ENCODE results near the gene TMEM17. TPM values are rescaled to one million over a fixed set of nuclear protein-coding genes. Genes with fewer than 3 reads are reported as not detected.

Gene TMEM17
- polyA plus RNA-seq, 1 of the 3 experiments (the other 2 are of a cell fraction) = 5.5 TPM

DNA sequence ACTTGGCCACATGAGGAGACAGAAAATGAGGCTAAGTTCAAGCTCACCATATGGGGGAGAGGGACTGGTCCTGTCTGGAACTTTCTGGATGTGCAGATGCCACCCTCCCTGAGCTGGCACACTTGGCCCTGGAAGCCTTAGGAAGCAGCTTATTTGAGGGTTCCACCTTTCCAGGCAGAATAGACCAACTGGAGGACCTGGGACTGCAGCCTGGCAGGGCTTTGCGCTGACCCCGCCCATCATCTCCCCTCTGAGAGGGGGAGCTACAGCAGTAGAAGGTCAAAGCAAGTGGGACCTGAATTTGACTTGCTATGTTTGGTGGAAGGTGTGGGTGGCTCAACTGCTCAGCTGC is 39.5 kb downstream of the TMEM17 start:
- no peaks in the 10 kb centered on the region for H3F3A ChIP-seq (replicated peaks; ENCODE audit: insufficient read depth)
- no peaks in the 10 kb centered on the region for H3K79me2 ChIP-seq (ENCODE audit: insufficient read depth)
- 96% methylated on average over 2 of the region's 2 CpGs for WGBS (ENCODE audit: low lambda C conversion rate)
- no peak for DNase-seq
- H4K20me1 ChIP-seq (ENCODE audit: insufficient read depth) = no peaks in the 10 kb centered on the region
- no peaks in the 10 kb centered on the region for H3K9me3 ChIP-seq
- no peaks in the 10 kb centered on the region; a peak in 1 of 4 replicates for H3K4me1 ChIP-seq (ENCODE audit: control insufficient read depth in 1 of 2, insufficient read depth in 2 of 2, low read depth in 1 of 2, low read length in 1 of 2)
- no peak for TF ChIP-seq FOXJ3 (CRISPR knock-in tag; IDR thresholded peaks at IDR 0.05)
- no peak for TF ChIP-seq ELF1 (IDR thresholded peaks at IDR 0.05)
- no peak for TF ChIP-seq SMC3 (IDR thresholded peaks at IDR 0.05; ENCODE audit: low read depth, low read length)
- TF ChIP-seq, protein P1, sequence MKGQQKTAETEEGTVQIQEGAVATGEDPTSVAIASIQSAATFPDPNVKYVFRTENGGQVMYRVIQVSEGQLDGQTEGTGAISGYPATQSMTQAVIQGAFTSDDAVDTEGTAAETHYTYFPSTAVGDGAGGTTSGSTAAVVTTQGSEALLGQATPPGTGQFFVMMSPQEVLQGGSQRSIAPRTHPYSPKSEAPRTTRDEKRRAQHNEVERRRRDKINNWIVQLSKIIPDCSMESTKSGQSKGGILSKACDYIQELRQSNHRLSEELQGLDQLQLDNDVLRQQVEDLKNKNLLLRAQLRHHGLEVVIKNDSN (IDR thresholded peaks at IDR 0.05; ENCODE audit: borderline replicate concordance, low read depth) = no peak
- TF ChIP-seq RAD21 (IDR thresholded peaks at IDR 0.05; ENCODE audit: low read length) = no peak
- TF ChIP-seq YY1 (IDR thresholded peaks at IDR 0.05; ENCODE audit: low read depth) = no peak
- no peak for TF ChIP-seq FOSL2 (IDR thresholded peaks at IDR 0.05; ENCODE audit: borderline replicate concordance, low read depth)
- no peak for TF ChIP-seq IRF3 (IDR thresholded peaks at IDR 0.05; ENCODE audit: low read depth, low read length)
- TF ChIP-seq CTCF (IDR thresholded peaks at IDR 0.05) = no peak
- TF ChIP-seq RFX5 (IDR thresholded peaks at IDR 0.05; ENCODE audit: low read length) = no peak
- no peak overlapping the region for H2AFZ ChIP-seq (ENCODE audit: low read depth)
- ChIA-PET CTCF (interaction anchor here (0.5 to 2.6 kb wide), 5 partner anchors 10 to 869 kb away, joined by 3 to 20 read pairs (median 4); no protein-coding TSS in a partner anchor), POLR2A (no interaction called here)
- no peak overlapping the region for H3K9ac ChIP-seq
- H3K4me3 ChIP-seq (ENCODE audit: low read depth in 2 of 2, low read length in 1 of 2) = no peak overlapping the region
- H3K27me3 ChIP-seq (ENCODE audit: insufficient read depth) = no peaks in the 10 kb centered on the region
- no peak overlapping the region for H3K27ac ChIP-seq (ENCODE audit: low read depth in 2 of 2, low read length in 1 of 2)
- no peaks in the 10 kb centered on the region for H3K36me3 ChIP-seq (replicated peaks in 1 of 2; ENCODE audit: control insufficient read depth in 1 of 2, insufficient read depth in 2 of 2, low read length in 1 of 2)
- no peaks in the 10 kb centered on the region for H3K9me2 ChIP-seq
- H3K4me2 ChIP-seq = no peak overlapping the region

GRCh38 chr2:62465741-62466502 is 40.1 kb downstream of the TMEM17 start:
- H3K36me3 ChIP-seq (replicated peaks in 1 of 2; ENCODE audit: control insufficient read depth in 1 of 2, insufficient read depth in 2 of 2, low read length in 1 of 2) = no peaks in the 10 kb centered on the region
- H3K27me3 ChIP-seq (ENCODE audit: insufficient read depth) = no peaks in the 10 kb centered on the region
- H3K9me3 ChIP-seq = no peaks in the 10 kb centered on the region
- TF ChIP-seq SMC3 (IDR thresholded peaks at IDR 0.05; ENCODE audit: low read depth, low read length) (no peak), JUND (IDR thresholded peaks at IDR 0.05) (no peak), RAD21 (IDR thresholded peaks at IDR 0.05; ENCODE audit: low read length) (no peak), RFX5 (IDR thresholded peaks at IDR 0.05; ENCODE audit: low read length) (no peak), GABPA (IDR thresholded peaks at IDR 0.05; ENCODE audit: low read depth) (no peak)
- TF ChIP-seq, protein P1 (IDR thresholded peaks at IDR 0.05; ENCODE audit: borderline replicate concordance, low read depth) = no peak
- H3F3A ChIP-seq (replicated peaks; ENCODE audit: insufficient read depth) = no peaks in the 10 kb centered on the region
- H4K20me1 ChIP-seq (ENCODE audit: insufficient read depth) = no peaks in the 10 kb centered on the region
- H3K27ac ChIP-seq (ENCODE audit: low read depth in 2 of 2, low read length in 1 of 2) = no peak overlapping the region
- ChIA-PET CTCF (interaction anchor here (1.3 to 2.6 kb wide), 4 partner anchors 9 to 322 kb away, joined by 3 to 20 read pairs (median 4); no protein-coding TSS in a partner anchor), POLR2A (no interaction called here)
- no peaks in the 10 kb centered on the region; a peak in 1 of 4 replicates for H3K4me1 ChIP-seq (ENCODE audit: control insufficient read depth in 1 of 2, insufficient read depth in 2 of 2, low read depth in 1 of 2, low read length in 1 of 2)
- 94% methylated on average over 8 of the region's 8 CpGs for WGBS (ENCODE audit: low lambda C conversion rate)
- no peaks in the 10 kb centered on the region for H3K9me2 ChIP-seq
- H3K9ac ChIP-seq = no peak overlapping the region
- H2AFZ ChIP-seq (ENCODE audit: low read depth) = no peak overlapping the region
- H3K4me3 ChIP-seq (ENCODE audit: low read depth in 2 of 2, low read length in 1 of 2) = no peak overlapping the region
- no peak for DNase-seq
- H3K4me2 ChIP-seq = no peak overlapping the region
- no peaks in the 10 kb centered on the region for H3K79me2 ChIP-seq (ENCODE audit: insufficient read depth)

Measured in SK-N-SH (cell line).